Measurements from ENCODE around the gene ADRA2B.

DNA sequence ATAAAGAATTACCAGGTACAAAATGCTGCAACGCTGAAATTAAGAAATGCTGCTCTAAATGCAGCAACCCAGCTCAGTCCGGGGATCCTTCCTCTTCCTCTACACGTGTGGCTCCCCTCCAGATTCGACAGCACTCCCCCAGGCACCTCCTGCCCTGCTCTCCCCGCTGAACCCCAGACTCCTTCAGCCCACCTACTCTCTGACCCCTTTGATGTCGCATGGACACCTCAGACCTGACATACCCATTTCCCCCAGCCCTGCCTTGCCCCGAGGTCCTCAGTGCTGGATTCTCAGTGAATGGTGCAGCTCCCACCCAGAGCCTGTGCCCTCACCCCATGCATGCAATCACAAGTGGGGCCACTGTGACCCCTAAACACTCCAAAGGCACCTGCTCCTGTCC, 4.6 kb upstream of the ADRA2B start:
- TF ChIP-seq CTCF (IDR thresholded peaks at IDR 0.05) (no peak), POLR2AphosphoS5 (IDR thresholded peaks at IDR 0.05) (no peak), POLR2A (IDR thresholded peaks at IDR 0.05) (no peak), EP300 (IDR thresholded peaks at IDR 0.05) (no peak)
